ENCODE measurements around the gene LPAR1.

GRCh38 chr9:111068383-111068730 is 30.1 kb upstream of the LPAR1 start:
- TF ChIP-seq CTCF (IDR thresholded peaks at IDR 0.05) (no peak), POLR2A (IDR thresholded peaks at IDR 0.05) (no peak)

All from lower leg skin (tissue), 3 donors.